ENCODE results near the gene PSMD11. TPM values are rescaled to one million over a fixed set of nuclear protein-coding genes. Genes with fewer than 3 reads are reported as not detected.
A peak's percentile ranks its signal among the peaks of the same experiment; 100 is the strongest.

Gene PSMD11
- total and polyA plus RNA-seq, 8 donors = 21.0 to 131 (median 31.9) TPM

- WGBS, 5 donors = 44 to 69% (median 54%) methylated on average over 1 of the region's 1 CpG
Observed at GRCh38 chr17:32461853-32462617, 17.7 kb downstream of the PSMD11 start.

GRCh38 chr17:32463304-32463703 is 19.0 kb downstream of the PSMD11 start:
- DNase-seq = no peak
- Histone ChIP-seq H3K4me3 (no peak overlapping the region), H3K27ac (no peak overlapping the region), H3K27me3 (no peaks in the 10 kb centered on the region), H3K9me3 (no peaks in the 10 kb centered on the region), H3K36me3 (peaks cover 65 to 95% (median 94%) of the 10 kb centered on the region in 4 donors), H3K4me1 (no peaks in the 10 kb centered on the region)
- intact Hi-C loops (cut with DNase I; ENCODE audit: low total_unique reads) = no loop called here
- TF ChIP-seq POLR2A (IDR thresholded peaks at IDR 0.05) = no peak
- TF ChIP-seq EP300 (IDR thresholded peaks at IDR 0.05) = no peak
- TF ChIP-seq CTCF (IDR thresholded peaks at IDR 0.05) = no peak
- TF ChIP-seq POLR2AphosphoS5 (IDR thresholded peaks at IDR 0.05) = no peak
- WGBS, 5 donors = 81 to 89% (median 84%) methylated on average over 3 of the region's 3 CpGs

More at GRCh38 chr17:32461853-32462617, 17.7 kb downstream of the PSMD11 start:
- TF ChIP-seq EP300 (IDR thresholded peaks at IDR 0.05) (no peak), CTCF (IDR thresholded peaks at IDR 0.05) (peak in 3 of 7 experiments; percentile 28 to 40 (median 40)), POLR2A (IDR thresholded peaks at IDR 0.05) (no peak), POLR2AphosphoS5 (IDR thresholded peaks at IDR 0.05) (no peak)
- H3K9me3 ChIP-seq = no peaks in the 10 kb centered on the region
- no peaks in the 10 kb centered on the region for H3K4me1 ChIP-seq
- no peak overlapping the region for H3K4me3 ChIP-seq
- peaks cover 65 to 95% (median 94%) of the 10 kb centered on the region in 4 donors for H3K36me3 ChIP-seq
- H3K27me3 ChIP-seq = no peaks in the 10 kb centered on the region
- DNase-seq = peak; percentile 51 to 72
- H3K27ac ChIP-seq = no peak overlapping the region
- intact Hi-C loops (cut with DNase I; ENCODE audit: low total_unique reads) = no loop called here

- H3K4me1 ChIP-seq = no peaks in the 10 kb centered on the region
- TF ChIP-seq CTCF (IDR thresholded peaks at IDR 0.05) = no peak
- TF ChIP-seq POLR2A (IDR thresholded peaks at IDR 0.05) = no peak
- no peak for TF ChIP-seq EP300 (IDR thresholded peaks at IDR 0.05)
- no peak for TF ChIP-seq POLR2AphosphoS5 (IDR thresholded peaks at IDR 0.05)
- no peak overlapping the region for H3K27ac ChIP-seq
- intact Hi-C loops (cut with DNase I; ENCODE audit: low total_unique reads) = no loop called here
- WGBS, 5 donors = 80 to 100% (median 92%) methylated on average over 1 of the region's 1 CpG
- no peak overlapping the region for H3K4me3 ChIP-seq
- DNase-seq = no peak
- no peaks in the 10 kb centered on the region for H3K9me3 ChIP-seq
- no peaks in the 10 kb centered on the region for H3K27me3 ChIP-seq
- peaks cover 65 to 95% (median 94%) of the 10 kb centered on the region in 4 donors for H3K36me3 ChIP-seq
Observed at GRCh38 chr17:32464374-32464773, 20.1 kb downstream of the PSMD11 start.

- WGBS, 5 donors = 94 to 99% (median 98%) methylated on average over 7 of the region's 7 CpGs
- Histone ChIP-seq H3K4me3 (no peak overlapping the region), H3K27ac (no peak overlapping the region), H3K36me3 (peaks cover 78 to 100% (median 100%) of the 10 kb centered on the region in 4 donors), H3K27me3 (no peaks in the 10 kb centered on the region), H3K9me3 (no peaks in the 10 kb centered on the region), H3K4me1 (no peaks in the 10 kb centered on the region)
- intact Hi-C loops (cut with DNase I; ENCODE audit: low total_unique reads) = no loop called here
- TF ChIP-seq CTCF (IDR thresholded peaks at IDR 0.05) (no peak), POLR2A (IDR thresholded peaks at IDR 0.05) (no peak), EP300 (IDR thresholded peaks at IDR 0.05) (no peak), POLR2AphosphoS5 (IDR thresholded peaks at IDR 0.05) (no peak)
- no peak for DNase-seq
Observed at GRCh38 chr17:32467949-32468348, 23.6 kb downstream of the PSMD11 start.
